Hepatocyte (in vitro differentiated cells): ENCODE data around the gene ALPL.

Experiments
- CTCF ChIP-seq: fragments of 200-600 bp; sonication (generic); IDR thresholded peaks from 2 replicates; pipeline ENCODE4 v1.5.1; 2016; ENCODE audit warnings: antibody characterized with exemption, mild to moderate bottlenecking; ENCODE audit not compliant: poor library complexity
- EZH2 ChIP-seq: fragments of 200-600 bp; sonication (generic); IDR thresholded peaks from 2 replicates; pipeline ENCODE4 v1.6.1; 2016; ENCODE audit warnings: antibody characterized with exemption, mild to moderate bottlenecking, borderline replicate concordance
- EZH2phosphoT487 ChIP-seq: fragments of 200-600 bp; sonication (generic); IDR thresholded peaks from one replicate; pipeline ENCODE4 v1.6.1; 2018; ENCODE audit warnings: antibody characterized with exemption, mild to moderate bottlenecking, low read depth, moderate library complexity; ENCODE audit not compliant: unreplicated experiment, severe bottlenecking

- TF ChIP-seq EZH2: no peak
- TF ChIP-seq CTCF: no peak
- no peak for TF ChIP-seq EZH2phosphoT487
Measured at GRCh38 chr1:21536218-21536617, 27.0 kb downstream of the ALPL start.
